Kidney capillary endothelial cell (primary cell): ENCODE results near the gene PPP1R9A.

Experiments
- DNase-seq: peaks from one replicate; pipeline ENCODE4 v3.0.0-alpha.2; 2018; ENCODE audit warnings: low spot score

The PPP1R9A gene

GRCh38 chr7:95035295-95035694, 127.9 kb downstream of the PPP1R9A start:
- DNase-seq, result no peak

GRCh38 chr7:95041031-95041430, 133.6 kb downstream of the PPP1R9A start:
- DNase-seq, result no peak

GRCh38 chr7:95045236-95045923, 138.0 kb downstream of the PPP1R9A start:
- DNase-seq, result peak; percentile 27

DNA sequence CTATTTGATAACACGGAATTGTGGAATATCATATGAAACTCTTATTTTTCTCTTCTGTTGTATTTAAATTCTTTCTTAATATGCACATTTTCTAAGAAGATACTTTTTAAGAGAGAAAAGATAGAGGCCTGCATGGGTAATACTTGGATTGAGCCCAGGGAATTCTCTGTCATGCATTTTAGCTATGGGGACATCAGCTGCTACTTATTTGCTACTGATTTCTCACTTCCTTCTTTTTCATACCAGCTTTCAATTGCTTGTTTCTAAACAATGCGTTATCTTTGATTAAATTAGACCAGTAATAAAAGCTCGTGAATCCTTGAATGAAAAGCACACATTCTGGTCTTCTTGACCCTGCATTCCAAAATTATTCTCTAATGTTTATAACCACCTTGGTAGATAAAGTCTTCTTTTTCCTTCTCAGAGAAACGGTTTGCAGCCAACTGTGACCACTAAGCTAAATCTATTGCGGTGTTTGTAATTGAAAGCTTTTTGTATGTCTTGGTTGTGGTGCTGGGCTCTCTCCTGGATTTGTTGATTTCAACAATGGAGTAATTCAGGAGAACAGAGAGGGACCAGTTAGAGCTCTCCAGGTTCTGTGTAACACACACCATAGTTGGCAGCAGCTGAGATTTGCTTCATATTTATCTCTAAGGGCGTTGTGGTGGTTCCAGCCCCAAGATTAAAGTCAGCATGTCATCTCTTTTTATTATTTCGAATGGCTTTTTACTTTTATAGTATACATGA, 139.3 kb downstream of the PPP1R9A start:
- no peak for DNase-seq

- no peak for DNase-seq
These were observed 139.9 kb downstream of the PPP1R9A start for GRCh38 chr7:95047291-95047690.

DNA sequence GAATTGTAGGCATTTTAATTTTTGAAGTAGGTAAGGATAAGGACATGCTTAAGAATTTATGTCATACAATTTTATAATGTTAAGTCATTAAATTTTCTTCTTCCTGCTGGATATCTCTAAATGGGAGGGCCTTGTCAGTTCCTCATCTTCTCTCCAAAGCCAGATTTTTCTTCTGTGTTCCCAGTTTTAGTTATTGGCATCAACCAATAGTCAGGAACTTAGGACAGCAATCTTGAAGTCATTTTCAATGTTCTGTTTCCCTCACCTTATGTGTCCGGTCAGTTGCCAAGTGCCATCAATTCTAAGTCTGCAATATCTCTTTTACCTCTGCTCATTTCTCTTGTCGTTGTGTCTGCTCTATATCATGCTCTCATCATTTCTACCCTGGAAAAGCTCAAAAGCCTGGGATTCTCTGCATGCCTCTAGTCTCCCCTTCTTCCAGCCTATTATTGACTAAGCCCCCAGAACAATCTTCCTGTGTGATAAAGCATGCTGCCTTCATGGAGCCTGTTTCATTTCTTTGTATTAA, 145.2 kb downstream of the PPP1R9A start:
- no peak for DNase-seq

- DNase-seq, result no peak
These were observed 147.0 kb downstream of the PPP1R9A start for GRCh38 chr7:95054386-95054785.

- DNase-seq, result no peak
These were observed 147.9 kb downstream of the PPP1R9A start for GRCh38 chr7:95055295-95055694.

GRCh38 chr7:95056107-95056739, 148.8 kb downstream of the PPP1R9A start:
- no peak for DNase-seq

- no peak for DNase-seq
These were observed 149.5 kb downstream of the PPP1R9A start for GRCh38 chr7:95056901-95057300.

DNA sequence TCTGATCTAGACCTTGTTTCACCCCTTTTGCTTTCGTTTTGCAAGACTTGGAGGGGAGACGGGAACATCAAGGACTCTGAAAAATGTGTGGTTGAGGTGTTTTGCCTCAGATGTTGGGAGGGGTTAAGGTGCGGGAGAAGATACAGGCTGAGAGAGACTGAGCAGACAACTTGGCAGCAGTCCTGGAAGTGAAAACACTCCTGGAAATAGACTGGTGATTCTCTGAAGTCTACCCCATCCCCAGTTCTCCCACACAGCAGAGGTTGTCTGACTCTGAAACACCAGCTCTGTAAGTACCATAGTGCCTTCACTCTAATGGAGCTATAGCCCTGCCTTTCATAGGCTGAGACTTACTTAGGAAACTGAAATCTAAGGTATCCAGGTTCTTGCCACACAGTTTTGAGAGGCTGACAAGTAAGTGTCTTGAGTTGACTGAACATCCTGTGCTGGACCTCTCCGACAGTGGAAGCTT, 152.5 kb downstream of the PPP1R9A start:
- no peak for DNase-seq

- no peak for DNase-seq
These were observed 155.5 kb downstream of the PPP1R9A start for GRCh38 chr7:95062901-95063300.

DNA sequence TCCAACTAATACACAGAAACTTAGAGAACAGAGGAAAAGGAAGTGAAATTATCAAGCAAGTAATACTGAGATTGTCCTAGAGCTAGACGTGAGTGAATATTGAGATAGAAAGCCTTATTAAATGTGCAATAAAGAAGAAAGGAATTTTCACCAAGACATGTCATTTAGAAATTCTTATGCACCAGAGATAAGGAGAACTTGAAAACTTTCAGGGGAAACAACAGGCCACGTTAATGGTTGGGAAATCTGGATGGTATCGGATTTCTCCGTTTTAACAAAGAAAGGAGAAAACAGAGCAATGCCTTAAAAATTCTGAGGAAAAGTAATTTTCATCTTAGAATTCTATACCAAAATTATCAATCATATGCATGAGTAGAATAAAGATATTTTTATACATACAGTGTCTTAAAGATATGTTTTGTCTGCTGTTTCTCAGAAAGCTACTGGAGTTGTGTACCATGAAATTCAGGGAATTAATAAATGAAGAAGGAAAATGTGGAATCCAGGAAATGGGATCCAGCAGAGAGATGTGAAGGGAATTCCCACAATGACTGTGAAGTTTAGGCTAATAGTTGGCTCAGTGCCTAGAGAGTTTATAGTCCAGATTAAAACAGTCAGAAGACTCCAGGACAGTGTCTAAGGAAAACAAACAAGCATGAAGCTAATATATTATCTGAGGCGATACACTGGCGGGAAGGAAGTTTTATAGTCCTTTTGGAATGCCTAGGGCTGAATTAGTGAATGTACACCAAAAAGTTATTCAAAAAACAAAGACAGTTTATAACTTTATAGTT, 159.5 kb downstream of the PPP1R9A start:
- DNase-seq, result no peak

GRCh38 chr7:95088536-95089215, 181.3 kb downstream of the PPP1R9A start:
- no peak for DNase-seq

- DNase-seq, result no peak
These were observed 182.3 kb downstream of the PPP1R9A start for GRCh38 chr7:95089414-95090315.

- DNase-seq, result no peak
These were observed 184.9 kb downstream of the PPP1R9A start for GRCh38 chr7:95092324-95092723.

DNA sequence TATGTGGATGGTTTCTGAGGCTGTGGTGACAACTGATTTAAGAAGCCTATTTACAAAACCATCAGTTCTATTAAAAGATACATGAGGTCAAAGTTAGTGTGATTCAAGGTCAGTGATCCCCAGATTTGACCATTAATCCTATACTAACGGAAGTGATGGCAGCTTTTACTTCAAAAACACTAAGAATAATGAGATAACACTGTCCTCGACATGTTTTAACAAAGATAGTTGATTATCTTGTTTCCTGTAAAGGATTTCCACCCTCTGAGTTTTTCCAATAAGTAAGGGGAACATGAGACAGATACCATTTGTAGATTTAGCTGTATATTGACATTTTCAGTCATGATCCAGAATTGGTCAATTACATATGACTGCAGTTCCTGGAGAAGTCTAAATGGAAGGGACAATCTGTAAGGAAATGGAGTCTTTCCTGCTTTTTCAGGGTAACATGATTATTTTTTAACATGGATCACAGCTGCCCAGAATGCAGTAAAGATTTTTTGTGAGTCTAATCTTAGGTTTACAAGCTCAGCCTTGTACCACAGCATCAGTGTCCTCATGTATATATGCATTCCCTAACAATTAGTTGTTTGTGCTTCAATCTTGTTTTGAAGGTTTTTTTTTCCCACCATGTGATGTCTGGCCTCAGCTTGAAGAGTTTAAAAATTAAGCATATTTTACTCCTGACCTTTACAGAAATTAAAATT, 188.0 kb downstream of the PPP1R9A start:
- no peak for DNase-seq

GRCh38 chr7:95095966-95096540, 188.7 kb downstream of the PPP1R9A start:
- DNase-seq, result no peak

DNA sequence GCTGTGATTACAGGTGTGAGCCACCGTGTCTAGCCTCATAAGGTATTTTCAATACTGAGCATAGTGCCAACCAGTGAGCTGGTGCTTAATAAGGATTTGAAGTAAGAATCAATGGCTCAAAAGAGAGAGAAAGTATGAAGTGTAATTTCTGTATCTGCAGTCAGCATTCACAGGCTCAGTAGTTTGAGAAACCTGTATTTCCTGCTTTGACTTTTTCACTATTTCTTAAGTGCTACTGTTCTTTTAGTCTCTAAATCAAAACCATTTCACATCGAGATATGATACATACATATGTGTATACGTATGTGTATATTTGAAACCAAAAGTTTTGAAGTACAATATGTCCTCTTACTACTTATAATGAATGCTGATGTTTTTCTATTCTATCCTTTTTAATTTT, 189.9 kb downstream of the PPP1R9A start:
- no peak for DNase-seq
